GM19468 (cell line): ENCODE measurements around the gene RABGAP1L.

Source experiments
- ATAC-seq: cut with Tn5 transposase; IDR thresholded peaks from one replicate; pipeline ENCODE4 v1.9.1; 2021; ENCODE audit warnings: mild to moderate bottlenecking, moderate library complexity, moderate number of reproducible peaks; ENCODE audit not compliant: unreplicated experiment; ENCODE audit errors: extremely low read depth

The RABGAP1L gene

GRCh38 chr1:174726880-174727585 is 567.7 kb downstream of the RABGAP1L start:
- ATAC-seq, result no peak

GRCh38 chr1:174734270-174734669 is 575.0 kb downstream of the RABGAP1L start:
- no peak for ATAC-seq

- no peak for ATAC-seq
Measured at GRCh38 chr1:174736831-174737230, 577.5 kb downstream of the RABGAP1L start.

- ATAC-seq, result no peak
Measured at GRCh38 chr1:174740249-174740968, 581.1 kb downstream of the RABGAP1L start.

GRCh38 chr1:174742805-174743653 is 583.7 kb downstream of the RABGAP1L start:
- no peak for ATAC-seq

- no peak for ATAC-seq
Measured at GRCh38 chr1:174743654-174744561, 584.6 kb downstream of the RABGAP1L start.

- ATAC-seq, result no peak
Measured at GRCh38 chr1:174744886-174745285, 585.6 kb downstream of the RABGAP1L start.

GRCh38 chr1:174746024-174746808 is 586.9 kb downstream of the RABGAP1L start:
- ATAC-seq, result no peak

GRCh38 chr1:174747613-174748012 is 588.3 kb downstream of the RABGAP1L start:
- ATAC-seq, result no peak

- no peak for ATAC-seq
Measured at GRCh38 chr1:174748586-174748985, 589.3 kb downstream of the RABGAP1L start.

GRCh38 chr1:174753131-174753530 is 593.8 kb downstream of the RABGAP1L start:
- no peak for ATAC-seq

- no peak for ATAC-seq
Measured at GRCh38 chr1:174761335-174761734, 602.0 kb downstream of the RABGAP1L start.

- no peak for ATAC-seq
Measured at GRCh38 chr1:174761901-174762585, 602.7 kb downstream of the RABGAP1L start.

GRCh38 chr1:174764191-174764590 is 604.9 kb downstream of the RABGAP1L start:
- no peak for ATAC-seq

- ATAC-seq, result no peak
Measured at GRCh38 chr1:174766727-174767126, 607.4 kb downstream of the RABGAP1L start.

GRCh38 chr1:174768516-174768915 is 609.2 kb downstream of the RABGAP1L start:
- no peak for ATAC-seq

GRCh38 chr1:174768949-174769348 is 609.6 kb downstream of the RABGAP1L start:
- ATAC-seq, result no peak

- no peak for ATAC-seq
Measured at GRCh38 chr1:174769961-174770549, 610.7 kb downstream of the RABGAP1L start.
